Measurements from ENCODE around the gene MBD1.

Gene MBD1

DNA sequence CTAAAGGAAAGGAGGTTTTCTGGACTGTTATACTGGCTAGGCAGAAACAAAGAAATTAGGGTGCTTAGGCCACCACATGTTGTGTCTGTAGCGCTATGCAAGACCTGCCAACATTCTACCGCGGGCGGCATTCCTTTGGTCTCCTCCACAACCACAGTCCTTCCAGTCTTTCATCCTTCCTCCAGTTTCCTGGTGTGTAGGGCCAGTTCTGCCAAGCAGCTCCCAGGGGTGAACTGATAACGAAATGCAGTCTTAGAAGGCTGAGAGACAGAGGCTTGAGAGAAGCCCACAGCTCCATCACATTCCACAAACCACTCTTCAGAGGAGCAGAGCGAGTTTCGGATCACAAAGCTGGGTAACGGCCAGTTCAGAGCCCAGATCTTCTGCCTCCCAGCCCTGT lies 25.6 kb upstream of the MBD1 start:
- peak overlapping the region; percentile 50 for H3K4me3 ChIP-seq (replicated peaks; ENCODE audit: low read depth, low read length)
- peak; percentile 83 for DNase-seq (ENCODE audit: low read depth)
- TF ChIP-seq, protein P1, sequence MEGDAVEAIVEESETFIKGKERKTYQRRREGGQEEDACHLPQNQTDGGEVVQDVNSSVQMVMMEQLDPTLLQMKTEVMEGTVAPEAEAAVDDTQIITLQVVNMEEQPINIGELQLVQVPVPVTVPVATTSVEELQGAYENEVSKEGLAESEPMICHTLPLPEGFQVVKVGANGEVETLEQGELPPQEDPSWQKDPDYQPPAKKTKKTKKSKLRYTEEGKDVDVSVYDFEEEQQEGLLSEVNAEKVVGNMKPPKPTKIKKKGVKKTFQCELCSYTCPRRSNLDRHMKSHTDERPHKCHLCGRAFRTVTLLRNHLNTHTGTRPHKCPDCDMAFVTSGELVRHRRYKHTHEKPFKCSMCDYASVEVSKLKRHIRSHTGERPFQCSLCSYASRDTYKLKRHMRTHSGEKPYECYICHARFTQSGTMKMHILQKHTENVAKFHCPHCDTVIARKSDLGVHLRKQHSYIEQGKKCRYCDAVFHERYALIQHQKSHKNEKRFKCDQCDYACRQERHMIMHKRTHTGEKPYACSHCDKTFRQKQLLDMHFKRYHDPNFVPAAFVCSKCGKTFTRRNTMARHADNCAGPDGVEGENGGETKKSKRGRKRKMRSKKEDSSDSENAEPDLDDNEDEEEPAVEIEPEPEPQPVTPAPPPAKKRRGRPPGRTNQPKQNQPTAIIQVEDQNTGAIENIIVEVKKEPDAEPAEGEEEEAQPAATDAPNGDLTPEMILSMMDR (IDR thresholded peaks at IDR 0.05; ENCODE audit: low read length, missing control alignments) = no peak

DNA sequence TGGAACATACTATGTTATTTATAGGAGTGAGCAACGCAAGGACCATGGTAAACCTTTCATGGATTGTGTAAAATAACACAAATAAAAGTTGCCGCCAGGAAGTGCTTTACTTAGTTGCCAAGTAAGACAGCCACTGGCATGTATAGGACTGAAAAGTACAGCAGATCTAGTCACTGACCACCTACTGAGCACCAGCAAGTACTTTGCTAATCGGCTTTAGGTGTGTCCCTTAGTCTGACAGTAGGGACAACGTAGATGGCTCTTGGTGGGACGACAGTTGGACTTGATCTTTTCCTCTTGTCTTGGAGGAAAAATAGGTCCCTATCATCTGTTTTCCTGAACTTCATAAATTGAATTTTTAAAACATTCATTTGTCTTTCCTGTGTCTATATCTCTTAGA lies 19.8 kb upstream of the MBD1 start:
- TF ChIP-seq, protein P1 (IDR thresholded peaks at IDR 0.05; ENCODE audit: low read length, missing control alignments) = no peak
- no peak for DNase-seq (ENCODE audit: low read depth)
- no peak overlapping the region for H3K4me3 ChIP-seq (replicated peaks; ENCODE audit: low read depth, low read length)

DNA sequence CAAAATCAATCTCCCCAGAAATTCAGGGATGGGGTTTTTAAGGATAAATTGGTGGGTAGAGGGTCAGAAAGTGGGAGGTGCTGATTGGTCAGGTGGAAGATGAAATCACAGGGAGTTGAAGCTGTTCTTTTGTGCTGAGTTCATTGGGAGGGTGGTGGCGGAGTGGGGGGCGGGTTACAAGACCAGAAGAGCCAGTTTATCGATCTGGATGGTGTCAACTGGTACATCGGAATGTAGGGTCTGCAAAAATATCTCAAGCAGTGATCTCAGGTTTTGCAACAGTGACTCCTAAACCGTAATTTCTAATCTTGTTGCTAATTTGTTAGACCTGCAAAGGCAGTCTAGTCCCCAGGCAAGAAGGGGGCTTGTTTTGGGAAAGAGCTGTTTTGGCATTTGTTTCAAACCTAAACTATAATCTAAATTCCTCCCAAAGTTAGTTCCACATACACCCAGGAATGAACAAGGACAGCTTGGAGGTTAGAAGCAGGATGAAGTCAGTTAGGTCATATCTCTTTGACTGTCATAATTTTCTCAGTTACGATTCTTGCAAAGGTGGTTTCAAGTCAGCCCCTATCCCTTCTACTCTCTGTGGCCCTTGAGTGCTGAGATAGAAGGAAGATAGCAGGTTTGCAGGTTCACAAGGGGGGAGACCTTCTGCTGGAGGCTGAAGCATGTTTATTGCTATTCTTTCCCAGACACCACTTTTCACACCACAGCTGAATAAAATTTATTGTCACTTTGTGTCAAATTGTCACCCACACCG lies 18.5 kb upstream of the MBD1 start:
- H3K4me3 ChIP-seq (replicated peaks; ENCODE audit: low read depth, low read length) = no peak overlapping the region
- TF ChIP-seq, protein P1 (IDR thresholded peaks at IDR 0.05; ENCODE audit: low read length, missing control alignments) = no peak
- DNase-seq (ENCODE audit: low read depth) = no peak

DNA sequence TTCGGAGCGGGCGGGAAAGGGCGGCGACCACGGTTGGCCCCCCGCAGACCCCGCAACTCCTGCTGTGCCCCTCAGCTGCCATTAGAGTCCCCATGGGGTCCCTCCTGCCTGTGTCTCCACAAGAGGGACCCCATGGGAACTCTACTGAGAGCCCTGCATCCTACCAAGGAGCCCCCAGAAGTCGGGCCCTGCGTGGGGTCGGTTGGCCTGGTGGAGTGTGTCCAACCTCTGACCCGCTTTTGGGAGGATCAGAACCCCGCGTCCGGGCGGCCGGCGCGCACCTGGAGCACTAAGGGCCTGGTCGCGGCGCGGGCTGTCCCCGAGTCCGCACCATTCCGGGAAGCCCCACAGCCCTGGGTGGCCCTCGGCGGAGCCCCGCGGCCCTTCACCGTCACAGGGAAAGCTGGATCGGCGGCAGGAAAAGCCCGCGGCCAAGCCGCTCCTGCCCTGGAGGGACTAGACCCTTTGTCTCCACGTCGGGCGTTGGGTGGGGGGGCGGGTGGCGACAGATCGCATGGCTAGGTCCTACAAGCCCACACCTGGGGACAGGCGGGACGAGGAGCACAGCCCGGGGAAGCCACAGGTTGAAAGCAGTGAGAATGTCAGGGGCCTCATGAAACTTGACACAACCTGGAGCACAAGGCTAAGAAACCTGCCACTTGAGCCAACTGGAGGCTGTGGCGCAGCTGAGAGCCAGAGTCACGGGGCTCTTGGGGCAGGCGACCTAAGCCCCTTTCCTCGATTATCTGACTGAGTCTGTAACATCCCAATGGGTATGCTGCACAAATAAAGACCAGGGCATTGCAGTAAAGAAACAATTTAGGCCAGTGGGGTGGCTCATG lies 17.3 kb upstream of the MBD1 start:
- H3K4me3 ChIP-seq (replicated peaks; ENCODE audit: low read depth, low read length) = peak overlapping the region; percentile 59
- TF ChIP-seq, protein P1 (IDR thresholded peaks at IDR 0.05; ENCODE audit: low read length, missing control alignments) = no peak

DNA sequence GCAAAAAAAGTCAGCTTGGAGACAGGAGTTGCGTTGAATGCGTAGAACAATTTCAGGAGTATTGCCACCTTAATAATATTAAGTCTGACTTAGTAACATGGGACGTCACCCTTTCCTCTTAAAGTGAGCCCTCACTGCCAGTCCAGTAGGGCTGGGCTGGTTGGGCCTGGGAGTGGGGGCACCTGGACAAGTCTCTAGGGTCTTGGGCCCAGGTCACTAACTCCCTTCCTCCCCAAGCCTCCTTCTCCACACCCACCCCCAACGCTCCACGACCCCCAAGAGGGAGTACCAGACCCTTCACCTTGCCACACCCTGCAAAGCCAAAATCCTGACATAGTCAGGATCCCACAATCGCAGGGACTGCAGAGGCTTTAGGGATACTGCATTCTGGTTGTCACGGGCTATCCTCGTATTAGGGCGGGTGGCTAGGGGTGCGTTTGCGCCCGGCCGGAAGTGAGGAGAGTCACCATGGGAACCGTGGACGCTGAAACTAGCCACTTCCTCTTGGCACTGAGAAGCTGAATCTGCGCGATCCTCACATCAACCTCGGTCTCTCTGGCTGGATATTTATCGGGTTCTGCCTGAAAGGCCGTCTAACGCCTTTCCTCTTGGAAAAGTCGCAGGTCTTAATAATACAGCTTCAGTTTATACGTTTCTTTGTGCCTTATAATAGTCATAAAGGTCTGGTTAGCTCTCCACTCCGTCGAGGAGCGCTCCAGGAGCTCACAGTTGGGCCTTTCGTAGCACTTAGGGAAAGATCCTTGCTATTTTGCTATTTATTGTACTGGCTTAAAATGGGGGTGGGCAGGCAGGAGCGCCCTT lies 16.5 kb upstream of the MBD1 start:
- DNase-seq (ENCODE audit: low read depth) = peak; percentile 81
- TF ChIP-seq, protein P1 (IDR thresholded peaks at IDR 0.05; ENCODE audit: low read length, missing control alignments) = no peak
- H3K4me3 ChIP-seq (replicated peaks; ENCODE audit: low read depth, low read length) = peak overlapping the region; percentile 59

More for the DNA sequence above, 17.3 kb upstream of the MBD1 start:
- no peak for DNase-seq (ENCODE audit: low read depth)

DNA sequence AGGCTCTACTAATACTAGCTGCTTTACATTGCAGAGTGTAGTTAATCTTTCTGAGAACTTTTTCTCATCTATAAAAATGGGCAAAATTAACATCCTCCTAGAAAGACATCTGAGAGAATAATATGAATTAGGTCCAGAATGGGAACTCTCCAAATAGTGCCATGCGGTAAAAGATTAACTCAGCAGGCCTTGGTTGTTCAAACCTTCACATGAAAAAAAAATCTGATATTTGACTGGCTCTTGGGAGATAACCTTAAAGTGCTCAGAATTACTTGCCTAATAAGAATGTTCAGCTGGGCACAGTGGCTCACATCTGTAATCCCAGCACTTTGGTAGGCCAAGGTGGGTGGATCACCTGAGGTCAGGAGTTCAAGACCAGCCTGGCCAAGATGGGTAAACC lies 11.7 kb upstream of the MBD1 start:
- TF ChIP-seq, protein P1 (IDR thresholded peaks at IDR 0.05; ENCODE audit: low read length, missing control alignments) = no peak
- H3K4me3 ChIP-seq (replicated peaks; ENCODE audit: low read depth, low read length) = no peak overlapping the region
- no peak for DNase-seq (ENCODE audit: low read depth)
